ENCODE results near the gene ABCA5.

GRCh38 chr17:69246202-69246601 lies 80.7 kb downstream of the ABCA5 start:
- TF ChIP-seq CTCF (IDR thresholded peaks at IDR 0.05; ENCODE audit: low read depth, low read length) = no peak
- no peak for TF ChIP-seq EZH2phosphoT487 (IDR thresholded peaks at IDR 0.05; ENCODE audit: low read depth)
